HG02763 (cell line): Measurements from ENCODE around the gene PCDHGA1.

ENCODE experiments used
- ATAC-seq: cut with Tn5 transposase; IDR thresholded peaks from one replicate; pipeline ENCODE4 v1.9.1; 2021; ENCODE audit warnings: mild to moderate bottlenecking, moderate library complexity; ENCODE audit not compliant: unreplicated experiment

PCDHGA1 gene

DNA sequence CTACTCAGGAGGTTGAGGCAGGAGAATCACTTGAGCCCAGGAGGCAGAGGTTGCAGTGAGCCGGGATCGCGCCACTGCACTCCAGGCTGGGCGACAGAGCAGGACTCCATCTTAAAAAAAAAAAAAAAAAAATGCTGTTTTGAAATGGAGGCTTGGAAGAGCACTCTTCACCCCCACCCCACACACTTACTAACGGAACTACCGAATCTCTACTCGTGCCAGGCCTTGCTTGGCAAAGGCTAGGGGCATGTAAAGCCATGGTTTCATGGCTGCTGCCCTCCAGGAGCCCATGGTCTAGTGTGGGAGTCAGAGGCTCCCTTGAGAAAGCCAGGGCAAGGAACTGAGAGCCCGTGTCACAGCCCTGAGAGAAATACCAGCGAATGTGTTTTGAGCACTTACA lies 179.8 kb downstream of the PCDHGA1 start:
- ATAC-seq: no peak

- peak; percentile 39 for ATAC-seq
Observed at GRCh38 chr5:141510850-141511601, 180.7 kb downstream of the PCDHGA1 start.

GRCh38 chr5:141511771-141512325 lies 181.5 kb downstream of the PCDHGA1 start:
- ATAC-seq: no peak

- ATAC-seq: no peak
Observed at GRCh38 chr5:141512390-141512910, 182.1 kb downstream of the PCDHGA1 start.

GRCh38 chr5:141512911-141513626 lies 182.8 kb downstream of the PCDHGA1 start:
- ATAC-seq: no peak

- ATAC-seq: no peak
Observed at GRCh38 chr5:141513627-141514329, 183.5 kb downstream of the PCDHGA1 start.

DNA sequence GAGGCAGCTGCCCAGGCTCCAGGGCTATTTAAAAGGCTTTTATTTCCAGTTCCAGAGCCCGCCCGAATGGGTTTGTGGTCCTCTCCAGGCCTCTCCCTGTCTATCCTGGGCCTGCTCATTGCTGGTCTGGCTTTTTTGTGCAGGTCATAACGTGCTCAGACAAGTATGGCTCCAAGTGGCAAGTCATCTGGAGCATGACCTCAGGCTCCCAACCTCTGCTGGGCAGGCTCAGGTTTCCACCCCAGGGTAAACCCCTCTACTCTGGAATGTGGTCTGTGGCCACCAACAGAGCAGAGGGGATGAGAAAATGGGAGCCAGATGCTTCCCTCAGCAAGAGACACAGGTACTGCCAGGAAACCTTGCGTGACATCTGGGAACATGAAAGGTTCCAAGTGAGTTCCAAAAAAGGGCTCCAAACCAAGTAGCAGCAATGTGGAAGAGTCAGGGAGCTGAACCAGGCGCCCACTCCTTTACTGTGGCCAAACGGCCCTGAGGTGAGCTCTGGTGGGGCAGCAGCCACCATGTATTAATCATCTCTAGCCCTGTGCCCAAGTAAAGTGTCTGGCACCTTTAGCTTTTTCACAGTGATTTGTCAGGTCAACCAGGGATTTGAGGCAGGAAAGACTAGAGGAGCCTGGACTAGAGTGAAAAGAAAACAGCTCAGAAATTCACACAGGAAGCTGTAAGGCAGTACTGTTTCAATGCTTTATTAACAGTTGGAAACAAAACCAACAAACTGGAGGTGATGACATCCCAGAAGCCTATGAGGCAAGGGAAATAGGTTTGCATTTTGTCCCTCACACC lies 184.2 kb downstream of the PCDHGA1 start:
- ATAC-seq: no peak

DNA sequence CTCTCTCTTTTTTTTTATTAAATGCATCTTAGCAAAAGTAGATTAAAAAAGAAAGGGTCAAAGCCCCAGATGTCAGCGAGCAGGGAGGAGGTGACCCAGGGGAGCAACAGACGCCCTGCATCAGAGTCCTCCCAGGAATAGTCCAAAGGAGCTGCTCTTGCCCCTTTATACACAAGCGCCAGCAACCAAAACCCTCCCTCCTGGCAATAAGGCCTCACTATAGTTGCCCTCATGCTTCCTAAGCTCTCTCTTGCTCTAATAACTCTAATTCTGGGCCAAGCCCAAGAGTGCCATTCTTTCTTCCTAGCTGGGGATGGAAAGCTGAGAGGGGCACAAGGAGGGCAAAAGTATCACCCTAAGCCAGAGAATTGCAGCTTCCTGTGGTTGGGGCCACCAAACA lies 184.8 kb downstream of the PCDHGA1 start:
- ATAC-seq: no peak

DNA sequence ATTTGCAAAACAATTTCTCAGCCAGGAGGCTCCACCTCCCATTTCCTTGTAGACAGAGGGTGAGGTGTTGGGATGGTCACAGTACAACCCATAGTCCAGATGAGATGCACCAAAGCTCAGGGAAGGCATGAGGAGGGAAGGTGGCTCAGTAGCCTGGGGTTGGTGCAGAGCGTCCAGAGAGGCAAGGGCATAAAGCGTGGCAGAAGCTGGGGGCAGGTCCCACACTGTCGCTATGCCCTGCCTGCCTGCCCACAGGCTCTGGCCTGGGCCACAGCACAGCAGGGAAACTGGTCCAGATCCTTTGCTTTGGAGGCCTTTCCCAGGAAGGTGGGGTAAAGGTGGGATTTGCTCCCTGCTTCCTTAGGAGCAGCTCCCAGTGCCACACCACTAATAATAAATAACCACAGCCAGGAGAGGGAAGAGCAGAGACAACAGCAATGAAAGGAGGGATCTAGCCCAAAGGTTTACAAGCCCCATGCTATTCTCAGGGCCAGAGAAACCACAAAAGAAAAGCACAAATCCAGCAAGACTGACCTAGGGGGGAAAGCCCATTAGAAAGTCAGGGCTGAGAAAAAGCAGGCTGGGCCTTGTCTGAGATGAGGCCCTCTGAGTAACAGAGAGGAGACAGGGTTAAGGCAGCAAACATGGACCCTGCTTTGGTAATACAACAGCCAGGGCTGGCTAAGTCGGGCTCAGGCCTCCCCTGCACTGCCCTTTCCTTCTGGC lies 185.8 kb downstream of the PCDHGA1 start:
- no peak for ATAC-seq

- no peak for ATAC-seq
Observed at GRCh38 chr5:141516672-141517025, 186.3 kb downstream of the PCDHGA1 start.

DNA sequence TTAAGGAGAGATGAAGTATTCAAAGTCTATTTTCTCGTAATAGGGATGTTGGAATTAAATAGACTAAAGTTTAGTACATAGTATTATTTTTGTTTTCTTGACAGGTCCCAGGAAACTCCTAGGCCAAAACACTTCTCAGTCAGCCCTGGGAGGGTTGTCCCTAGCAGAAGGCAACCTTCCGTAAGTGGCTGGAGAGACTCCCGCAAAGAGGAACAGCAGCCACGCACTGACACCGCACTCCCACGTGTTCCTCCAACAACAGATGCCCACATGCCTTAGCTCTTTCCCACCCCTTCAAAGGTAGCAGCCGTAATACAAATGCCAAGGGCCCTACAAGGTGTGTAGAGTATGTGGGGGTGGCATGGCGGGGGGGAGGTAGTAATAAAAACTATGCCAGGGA lies 187.0 kb downstream of the PCDHGA1 start:
- no peak for ATAC-seq

GRCh38 chr5:141517880-141518617 lies 187.7 kb downstream of the PCDHGA1 start:
- ATAC-seq: no peak

DNA sequence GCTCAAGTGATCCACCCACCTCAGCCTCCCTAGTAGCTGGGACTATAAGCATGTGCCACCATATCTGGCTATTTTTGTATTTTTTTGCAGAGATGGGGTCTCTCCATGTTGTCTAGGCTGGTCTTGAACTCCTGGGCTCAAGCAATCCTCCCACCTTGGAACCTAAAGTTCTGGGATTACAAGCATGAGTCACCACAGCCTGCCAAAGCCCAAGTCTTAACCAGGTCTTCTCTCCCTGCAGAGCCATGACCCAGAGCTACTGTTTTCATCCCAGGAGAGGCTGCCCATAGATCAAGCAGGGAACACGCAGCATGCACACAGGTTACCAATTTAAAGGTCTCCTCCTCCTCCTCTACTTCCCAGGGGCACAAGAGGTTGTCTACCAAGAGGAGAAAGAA lies 188.3 kb downstream of the PCDHGA1 start:
- ATAC-seq: no peak

GRCh38 chr5:141519605-141520565 lies 189.6 kb downstream of the PCDHGA1 start:
- ATAC-seq: no peak

- no peak for ATAC-seq
Observed at GRCh38 chr5:141521244-141521781, 191.0 kb downstream of the PCDHGA1 start.

DNA sequence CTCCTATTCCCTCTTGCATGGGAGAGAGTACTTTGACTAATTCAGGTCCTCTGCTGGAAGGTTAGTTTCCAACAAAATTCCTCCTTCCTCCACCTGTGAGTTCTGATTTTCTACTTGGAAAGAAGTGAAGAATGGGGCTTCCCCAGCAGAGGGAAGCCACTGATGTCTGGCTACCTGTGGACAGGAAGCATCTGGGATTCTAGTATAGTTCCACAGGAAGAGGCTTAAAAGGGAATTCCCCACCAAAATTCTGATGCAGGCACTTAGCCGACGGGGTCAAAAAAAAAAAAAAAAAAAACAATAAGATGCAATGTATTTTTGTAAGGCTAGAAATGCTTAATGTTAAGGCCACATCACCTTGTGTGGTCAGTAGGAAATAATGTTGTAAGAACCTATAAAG lies 192.0 kb downstream of the PCDHGA1 start:
- ATAC-seq: no peak

- no peak for ATAC-seq
Observed at GRCh38 chr5:141523991-141524390, 193.7 kb downstream of the PCDHGA1 start.
